GM12872 (cell line): ENCODE measurements around the gene CFAP46.

ENCODE experiments used
- TF ChIP-seq, protein P1 (sequence below): IDR thresholded peaks from 3 replicates; pipeline ENCODE4 v1.5.1; 2011; ENCODE audit warnings: low read depth, mild to moderate bottlenecking, low read length, moderate library complexity; ENCODE audit not compliant: insufficient read depth

Gene CFAP46

DNA sequence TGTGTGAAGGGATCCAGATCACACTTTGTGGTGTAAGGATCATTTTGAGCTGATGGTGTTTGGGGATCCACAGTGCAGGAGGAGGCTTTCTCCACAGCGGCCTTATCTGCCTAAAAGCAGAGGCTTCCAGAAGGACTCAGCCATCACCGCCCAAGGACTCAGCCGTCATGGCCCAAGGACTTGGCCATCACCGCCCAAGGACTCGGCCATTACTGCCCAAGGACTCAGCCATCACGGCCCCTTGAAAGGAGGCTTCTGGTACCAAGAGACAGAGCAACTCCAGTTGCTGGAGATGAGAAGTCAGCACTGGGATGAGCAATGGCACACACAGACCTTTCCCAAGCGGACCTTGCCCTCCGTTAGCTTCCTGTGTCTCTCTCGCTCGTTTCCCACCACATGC lies 6.0 kb upstream of the CFAP46 start:
- TF ChIP-seq, protein P1, sequence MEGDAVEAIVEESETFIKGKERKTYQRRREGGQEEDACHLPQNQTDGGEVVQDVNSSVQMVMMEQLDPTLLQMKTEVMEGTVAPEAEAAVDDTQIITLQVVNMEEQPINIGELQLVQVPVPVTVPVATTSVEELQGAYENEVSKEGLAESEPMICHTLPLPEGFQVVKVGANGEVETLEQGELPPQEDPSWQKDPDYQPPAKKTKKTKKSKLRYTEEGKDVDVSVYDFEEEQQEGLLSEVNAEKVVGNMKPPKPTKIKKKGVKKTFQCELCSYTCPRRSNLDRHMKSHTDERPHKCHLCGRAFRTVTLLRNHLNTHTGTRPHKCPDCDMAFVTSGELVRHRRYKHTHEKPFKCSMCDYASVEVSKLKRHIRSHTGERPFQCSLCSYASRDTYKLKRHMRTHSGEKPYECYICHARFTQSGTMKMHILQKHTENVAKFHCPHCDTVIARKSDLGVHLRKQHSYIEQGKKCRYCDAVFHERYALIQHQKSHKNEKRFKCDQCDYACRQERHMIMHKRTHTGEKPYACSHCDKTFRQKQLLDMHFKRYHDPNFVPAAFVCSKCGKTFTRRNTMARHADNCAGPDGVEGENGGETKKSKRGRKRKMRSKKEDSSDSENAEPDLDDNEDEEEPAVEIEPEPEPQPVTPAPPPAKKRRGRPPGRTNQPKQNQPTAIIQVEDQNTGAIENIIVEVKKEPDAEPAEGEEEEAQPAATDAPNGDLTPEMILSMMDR: no peak

DNA sequence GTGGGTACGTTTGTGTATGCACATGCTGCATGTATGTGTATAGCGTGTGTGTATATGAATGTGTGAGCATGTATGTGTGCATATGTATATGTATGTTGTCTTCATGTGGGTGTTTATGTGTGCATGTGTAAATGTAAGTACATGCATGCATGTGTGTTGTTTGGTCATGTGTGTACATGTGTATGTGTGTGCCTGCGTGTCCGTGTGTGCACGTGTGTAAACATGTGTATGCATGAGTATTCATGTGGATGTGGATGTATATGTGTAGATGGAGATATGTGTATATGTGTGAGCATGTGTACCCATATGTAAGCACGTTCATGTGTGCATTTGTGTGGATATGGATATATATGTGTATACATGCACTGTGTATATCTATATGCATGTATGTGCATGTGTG lies 5.5 kb upstream of the CFAP46 start:
- TF ChIP-seq, protein P1: no peak

DNA sequence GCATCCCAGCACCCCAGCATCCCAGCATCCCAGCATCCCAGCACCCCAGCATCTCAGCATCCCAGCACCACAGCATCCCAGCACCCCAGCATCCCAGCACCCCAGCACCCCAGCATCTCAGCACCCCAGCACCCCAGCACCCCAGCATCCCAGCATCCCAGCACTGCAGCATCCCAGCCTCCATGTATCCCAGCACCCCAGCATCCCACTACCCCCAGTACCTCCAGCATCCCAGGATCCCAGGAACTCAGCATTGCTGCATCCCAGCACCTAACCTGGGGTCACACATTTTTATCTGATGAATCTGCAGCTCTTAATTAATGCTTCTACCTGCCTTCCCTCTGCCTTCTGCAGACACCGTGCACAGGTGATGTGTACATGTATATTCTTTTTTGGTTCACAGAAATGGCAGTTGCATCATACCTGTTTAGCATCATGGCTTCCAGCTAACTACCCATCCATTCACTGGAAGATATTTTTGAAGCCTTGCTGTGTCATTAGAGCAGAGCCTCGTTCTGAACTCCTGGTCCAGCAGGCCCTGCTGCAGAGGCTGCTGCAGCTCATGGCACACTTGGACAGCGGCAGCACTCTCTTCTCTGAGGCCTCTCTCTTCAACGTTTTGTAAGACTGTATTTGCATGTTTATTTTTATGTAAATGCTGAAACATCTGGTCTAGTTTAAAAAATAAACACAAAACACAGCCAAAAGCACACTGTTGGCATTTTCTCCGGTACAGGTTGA lies 4.6 kb upstream of the CFAP46 start:
- TF ChIP-seq, protein P1: no peak

DNA sequence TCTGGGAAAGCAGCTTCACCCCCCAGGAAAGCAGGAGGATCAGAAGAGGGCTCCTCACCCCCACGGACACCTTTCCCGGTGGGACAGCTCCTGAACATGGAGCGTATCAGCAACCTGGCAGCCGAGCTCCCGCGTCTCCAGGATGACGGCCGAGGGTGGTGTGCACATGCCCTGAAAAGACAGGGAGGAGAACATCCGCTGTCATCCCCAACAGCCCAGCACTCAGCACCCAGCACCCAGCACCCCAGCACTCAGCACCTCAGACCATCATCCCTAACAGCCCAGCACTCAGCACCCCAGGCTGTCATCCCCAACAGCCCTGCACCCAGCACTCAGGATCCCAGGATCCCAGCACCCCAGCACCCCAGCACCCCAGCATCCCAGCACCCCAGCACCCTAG lies 3.9 kb upstream of the CFAP46 start:
- TF ChIP-seq, protein P1: no peak

DNA sequence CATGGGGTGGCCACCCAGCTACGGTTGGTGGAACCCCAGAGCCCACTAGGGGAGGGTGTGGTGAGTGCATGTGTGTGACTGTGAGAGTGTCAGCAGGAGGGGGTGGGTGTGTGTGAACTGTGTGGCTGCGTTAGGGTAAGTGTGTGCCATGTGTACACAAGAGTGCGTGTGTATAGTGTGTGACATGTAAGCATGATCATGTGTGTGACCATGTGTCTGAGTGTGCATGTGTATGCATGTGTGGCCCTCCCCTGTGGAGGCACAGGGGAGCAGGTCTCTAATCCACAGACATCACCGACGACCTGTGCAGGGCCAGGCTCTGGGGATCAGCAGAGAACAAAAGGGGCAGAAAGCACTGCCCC lies 3.5 kb upstream of the CFAP46 start:
- TF ChIP-seq, protein P1: no peak

DNA sequence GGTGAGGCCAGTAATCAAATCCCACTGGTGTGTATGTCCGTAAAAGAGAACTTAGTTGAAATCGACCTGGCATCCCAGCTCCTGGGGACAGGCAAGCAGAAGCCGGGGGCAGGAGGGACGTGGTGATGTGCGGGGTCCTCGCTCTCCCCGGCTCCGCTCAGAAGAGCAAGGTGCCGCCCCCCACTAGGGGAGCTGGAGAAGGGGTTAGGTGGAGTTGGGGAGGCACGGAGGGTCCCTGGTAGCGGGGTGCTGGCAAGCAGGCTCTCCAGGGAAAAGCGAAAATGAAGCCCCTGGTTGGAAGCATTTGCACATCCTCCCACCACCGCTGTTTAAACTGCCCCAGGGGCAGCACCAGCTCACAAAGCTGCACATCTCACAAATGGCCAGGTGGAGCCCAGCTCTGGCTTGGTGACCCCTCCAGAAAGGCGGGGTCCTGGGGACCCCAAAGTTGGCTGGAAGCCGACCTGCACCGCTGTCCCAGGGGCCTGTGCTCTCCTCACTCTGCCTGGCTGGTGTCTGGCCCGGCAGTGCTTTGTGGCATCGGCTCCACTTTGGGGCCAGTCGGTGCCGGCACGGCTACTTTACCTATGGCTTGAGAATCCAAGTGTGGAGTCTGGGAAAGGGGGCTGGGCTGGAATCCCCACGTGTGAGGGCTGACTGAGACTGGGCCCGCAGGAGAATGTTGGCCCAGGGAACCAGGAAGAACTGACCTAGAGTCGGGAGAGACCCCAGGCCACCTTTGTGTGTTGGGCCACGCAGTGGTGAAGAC lies 2.9 kb upstream of the CFAP46 start:
- TF ChIP-seq, protein P1: no peak

DNA sequence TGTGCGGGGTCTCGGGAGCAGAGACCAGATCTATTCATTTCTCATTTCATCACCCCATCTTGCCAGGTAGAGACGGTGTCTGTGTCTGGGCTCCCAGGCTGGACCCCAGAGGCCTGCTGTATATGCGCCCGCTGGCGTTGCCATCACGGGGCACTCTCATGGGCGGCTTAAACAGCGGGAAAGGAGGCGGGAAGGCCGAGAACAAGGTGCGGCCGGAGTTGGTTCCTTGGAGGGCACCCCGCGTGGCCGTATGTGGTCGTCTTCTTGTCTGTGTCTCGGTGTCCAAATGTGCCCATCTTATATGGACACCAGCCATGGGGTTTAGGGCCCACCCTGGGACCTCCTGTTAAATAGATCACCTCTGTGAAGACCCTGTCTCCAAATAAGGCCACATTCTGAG lies 2.1 kb upstream of the CFAP46 start:
- TF ChIP-seq, protein P1: no peak
